ENCODE results near the gene CYP11A1.

Gene CYP11A1

GRCh38 chr15:74389241-74390048 is 22.0 kb upstream of the CYP11A1 start:
- no peak overlapping the region for H2AFZ ChIP-seq (ENCODE audit: low read depth, low read length)
- H3K4me3 ChIP-seq (ENCODE audit: low read length), result no peak overlapping the region
- peaks cover 30% of the 10 kb centered on the region for H3K27me3 ChIP-seq (ENCODE audit: insufficient read depth, low read length)
- H3K4me1 ChIP-seq (ENCODE audit: insufficient read depth, low read length), result peaks cover 2% of the 10 kb centered on the region
- no peaks in the 10 kb centered on the region for H3K36me3 ChIP-seq (ENCODE audit: insufficient read depth, low read length)
- no peaks in the 10 kb centered on the region for H3K9me3 ChIP-seq (ENCODE audit: low read length)

DNA sequence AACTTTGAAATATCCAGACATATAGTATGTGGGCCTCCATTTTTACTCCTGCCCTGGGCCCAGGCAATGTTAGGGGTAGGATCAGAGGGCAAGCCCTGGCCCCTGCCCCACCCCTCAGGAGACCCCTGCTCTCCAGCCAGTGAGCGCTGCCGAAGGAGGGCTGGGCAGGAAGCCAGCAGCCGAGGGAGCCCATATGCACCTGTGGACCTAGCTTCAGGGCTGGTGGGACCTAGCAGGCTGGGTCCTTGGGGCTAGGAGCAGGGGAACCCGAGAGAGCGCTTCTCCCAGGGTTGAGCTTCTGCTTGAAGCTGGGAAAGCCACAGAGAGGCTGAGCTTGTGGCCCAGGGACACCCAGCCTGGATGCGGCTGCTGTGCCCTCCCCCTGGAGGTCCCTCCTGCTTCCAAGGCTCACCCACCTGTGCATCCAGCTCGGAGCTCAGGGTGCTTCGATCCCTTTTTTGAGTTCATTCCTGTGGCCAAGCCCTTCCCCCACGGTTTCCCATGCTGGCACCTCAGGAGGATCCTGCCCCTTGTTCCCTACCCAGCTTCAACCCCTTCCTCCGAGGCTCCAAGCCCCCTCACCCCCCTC is 21.0 kb upstream of the CYP11A1 start:
- no peaks in the 10 kb centered on the region for H3K9me3 ChIP-seq (ENCODE audit: low read length)
- H3K4me1 ChIP-seq (ENCODE audit: insufficient read depth, low read length), result peaks cover 2% of the 10 kb centered on the region
- H3K4me3 ChIP-seq (ENCODE audit: low read length), result no peak overlapping the region
- H3K36me3 ChIP-seq (ENCODE audit: insufficient read depth, low read length), result no peaks in the 10 kb centered on the region
- H3K27me3 ChIP-seq (ENCODE audit: insufficient read depth, low read length), result peaks cover 26% of the 10 kb centered on the region
- no peak overlapping the region for H2AFZ ChIP-seq (ENCODE audit: low read depth, low read length)

GRCh38 chr15:74387621-74388362 is 20.3 kb upstream of the CYP11A1 start:
- Histone ChIP-seq H3K27me3 (ENCODE audit: insufficient read depth, low read length) (peaks cover 19% of the 10 kb centered on the region), H3K4me1 (ENCODE audit: insufficient read depth, low read length) (peaks cover 2% of the 10 kb centered on the region), H3K4me3 (ENCODE audit: low read length) (no peak overlapping the region), H3K9me3 (ENCODE audit: low read length) (no peaks in the 10 kb centered on the region), H2AFZ (ENCODE audit: low read depth, low read length) (no peak overlapping the region), H3K36me3 (ENCODE audit: insufficient read depth, low read length) (no peaks in the 10 kb centered on the region)

- no peaks in the 10 kb centered on the region for H3K9me3 ChIP-seq (ENCODE audit: low read length)
- H2AFZ ChIP-seq (ENCODE audit: low read depth, low read length), result no peak overlapping the region
- H3K4me1 ChIP-seq (ENCODE audit: insufficient read depth, low read length), result peaks cover 2% of the 10 kb centered on the region
- no peaks in the 10 kb centered on the region for H3K36me3 ChIP-seq (ENCODE audit: insufficient read depth, low read length)
- H3K27me3 ChIP-seq (ENCODE audit: insufficient read depth, low read length), result peaks cover 16% of the 10 kb centered on the region
- no peak overlapping the region for H3K4me3 ChIP-seq (ENCODE audit: low read length)
These were observed 19.7 kb upstream of the CYP11A1 start for GRCh38 chr15:74387141-74387541.

DNA sequence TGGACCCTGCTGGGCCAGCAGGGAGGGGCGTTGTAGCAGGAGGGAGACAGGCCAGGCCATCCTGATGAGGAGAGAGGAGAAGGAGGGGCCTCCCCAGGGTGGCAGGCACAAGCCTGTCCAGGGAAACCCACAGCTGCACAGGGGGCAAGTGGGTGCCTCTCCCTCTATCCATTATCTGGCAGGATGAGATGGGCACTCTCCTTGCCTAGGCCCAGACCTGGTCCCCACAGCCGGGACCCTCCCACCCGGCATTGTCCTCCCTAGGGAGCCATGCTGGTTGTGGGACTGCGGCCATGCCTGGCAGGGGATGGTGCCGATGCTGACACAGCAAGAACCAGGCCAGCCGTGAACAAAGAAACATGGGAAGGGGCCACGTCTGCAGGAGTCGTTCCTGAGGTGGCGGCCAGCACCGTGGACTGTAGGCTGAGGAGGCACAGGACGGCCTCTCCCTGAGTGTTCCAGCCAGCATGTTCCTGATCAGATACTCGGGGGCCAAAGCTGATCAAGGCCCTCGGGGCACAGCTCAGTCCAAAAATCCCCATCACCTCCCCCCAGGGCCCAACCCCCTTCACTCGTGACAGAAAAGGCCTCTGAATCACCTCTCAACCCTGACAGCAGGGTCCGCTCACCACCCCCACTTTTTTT is 19.2 kb upstream of the CYP11A1 start:
- no peaks in the 10 kb centered on the region for H3K9me3 ChIP-seq (ENCODE audit: low read length)
- H3K4me1 ChIP-seq (ENCODE audit: insufficient read depth, low read length), result peaks cover 2% of the 10 kb centered on the region
- peaks cover 15% of the 10 kb centered on the region for H3K27me3 ChIP-seq (ENCODE audit: insufficient read depth, low read length)
- H3K36me3 ChIP-seq (ENCODE audit: insufficient read depth, low read length), result no peaks in the 10 kb centered on the region
- H3K4me3 ChIP-seq (ENCODE audit: low read length), result no peak overlapping the region
- no peak overlapping the region for H2AFZ ChIP-seq (ENCODE audit: low read depth, low read length)

- peaks cover 10% of the 10 kb centered on the region for H3K27me3 ChIP-seq (ENCODE audit: insufficient read depth, low read length)
- H3K9me3 ChIP-seq (ENCODE audit: low read length), result no peaks in the 10 kb centered on the region
- H3K4me1 ChIP-seq (ENCODE audit: insufficient read depth, low read length), result peaks cover 2% of the 10 kb centered on the region
- H3K36me3 ChIP-seq (ENCODE audit: insufficient read depth, low read length), result no peaks in the 10 kb centered on the region
- H2AFZ ChIP-seq (ENCODE audit: low read depth, low read length), result no peak overlapping the region
- no peak overlapping the region for H3K4me3 ChIP-seq (ENCODE audit: low read length)
These were observed 18.3 kb upstream of the CYP11A1 start for GRCh38 chr15:74385733-74386132.

GRCh38 chr15:74384881-74385643 is 17.6 kb upstream of the CYP11A1 start:
- no peaks in the 10 kb centered on the region for H3K9me3 ChIP-seq (ENCODE audit: low read length)
- no peak overlapping the region for H2AFZ ChIP-seq (ENCODE audit: low read depth, low read length)
- no peaks in the 10 kb centered on the region for H3K36me3 ChIP-seq (ENCODE audit: insufficient read depth, low read length)
- peaks cover 2% of the 10 kb centered on the region for H3K4me1 ChIP-seq (ENCODE audit: insufficient read depth, low read length)
- no peak overlapping the region for H3K4me3 ChIP-seq (ENCODE audit: low read length)
- peaks cover 10% of the 10 kb centered on the region for H3K27me3 ChIP-seq (ENCODE audit: insufficient read depth, low read length)

DNA sequence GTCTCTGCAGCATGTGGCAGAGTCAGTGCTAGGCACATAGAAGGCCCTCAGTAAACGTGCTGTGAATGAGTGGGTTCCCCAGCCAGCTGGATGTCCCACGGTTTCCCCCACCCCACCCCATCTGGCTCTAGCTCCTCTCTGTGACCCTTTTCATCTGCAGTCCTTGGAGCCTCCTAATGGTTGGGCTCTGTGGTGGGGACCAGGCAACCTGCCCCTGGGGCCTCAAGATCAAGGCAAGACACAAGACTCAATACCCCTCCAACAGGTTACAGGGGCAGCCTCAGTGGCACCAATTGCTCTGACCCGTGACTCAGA is 17.1 kb upstream of the CYP11A1 start:
- H3K27me3 ChIP-seq (ENCODE audit: insufficient read depth, low read length), result peaks cover 10% of the 10 kb centered on the region
- H3K9me3 ChIP-seq (ENCODE audit: low read length), result no peaks in the 10 kb centered on the region
- peaks cover 2% of the 10 kb centered on the region for H3K4me1 ChIP-seq (ENCODE audit: insufficient read depth, low read length)
- no peaks in the 10 kb centered on the region for H3K36me3 ChIP-seq (ENCODE audit: insufficient read depth, low read length)
- no peak overlapping the region for H3K4me3 ChIP-seq (ENCODE audit: low read length)
- H2AFZ ChIP-seq (ENCODE audit: low read depth, low read length), result no peak overlapping the region

DNA sequence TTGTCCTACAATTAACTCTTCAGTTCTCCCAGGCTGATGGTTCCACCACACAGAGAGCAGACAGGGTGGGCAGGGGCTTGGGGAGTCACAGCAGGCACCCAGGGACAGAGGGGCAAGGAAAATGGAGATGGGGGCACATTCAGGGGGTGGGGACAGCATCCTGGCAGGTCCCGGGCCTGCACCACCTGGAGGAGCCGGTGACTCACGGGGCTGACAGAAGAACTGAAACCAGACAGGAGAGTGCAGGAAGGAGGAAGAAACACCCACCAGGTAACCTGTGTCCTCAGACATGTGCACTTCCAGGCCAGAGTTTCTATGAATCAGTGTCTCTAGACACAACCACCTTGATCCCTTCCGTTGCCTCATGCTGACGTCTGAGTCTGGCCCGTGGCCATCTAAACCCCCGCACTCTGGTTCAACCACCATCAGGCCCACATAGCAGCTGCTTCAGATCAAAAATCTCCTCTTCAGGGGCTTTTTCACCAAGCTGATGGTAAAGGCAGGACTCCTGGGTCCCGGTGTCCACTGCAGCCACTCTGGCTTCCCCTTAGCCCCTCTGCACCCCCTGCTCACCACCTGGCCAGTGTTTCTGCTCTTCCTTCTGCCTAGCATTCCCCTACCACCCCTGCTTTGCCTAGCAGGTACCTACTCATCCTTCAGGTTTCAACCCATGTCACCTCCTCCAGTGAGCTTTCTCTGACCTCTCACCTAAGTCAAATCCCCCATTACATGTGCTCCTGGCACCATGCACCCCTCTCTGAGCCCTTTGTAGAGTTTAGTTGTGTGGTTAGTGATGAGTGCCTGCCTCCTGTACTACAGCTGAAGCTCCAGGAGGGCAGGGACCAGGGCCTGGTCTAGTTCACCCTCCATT is 16.5 kb upstream of the CYP11A1 start:
- Histone ChIP-seq H3K4me1 (ENCODE audit: insufficient read depth, low read length) (peaks cover 2% of the 10 kb centered on the region), H2AFZ (ENCODE audit: low read depth, low read length) (no peak overlapping the region), H3K4me3 (ENCODE audit: low read length) (no peak overlapping the region), H3K36me3 (ENCODE audit: insufficient read depth, low read length) (no peaks in the 10 kb centered on the region), H3K9me3 (ENCODE audit: low read length) (no peaks in the 10 kb centered on the region), H3K27me3 (ENCODE audit: insufficient read depth, low read length) (peaks cover 13% of the 10 kb centered on the region)

- no peaks in the 10 kb centered on the region for H3K9me3 ChIP-seq (ENCODE audit: low read length)
- H3K36me3 ChIP-seq (ENCODE audit: insufficient read depth, low read length), result no peaks in the 10 kb centered on the region
- H3K4me1 ChIP-seq (ENCODE audit: insufficient read depth, low read length), result peaks cover 2% of the 10 kb centered on the region
- no peak overlapping the region for H2AFZ ChIP-seq (ENCODE audit: low read depth, low read length)
- H3K27me3 ChIP-seq (ENCODE audit: insufficient read depth, low read length), result peaks cover 11% of the 10 kb centered on the region
- no peak overlapping the region for H3K4me3 ChIP-seq (ENCODE audit: low read length)
These were observed 15.8 kb upstream of the CYP11A1 start for GRCh38 chr15:74383286-74383685.

DNA sequence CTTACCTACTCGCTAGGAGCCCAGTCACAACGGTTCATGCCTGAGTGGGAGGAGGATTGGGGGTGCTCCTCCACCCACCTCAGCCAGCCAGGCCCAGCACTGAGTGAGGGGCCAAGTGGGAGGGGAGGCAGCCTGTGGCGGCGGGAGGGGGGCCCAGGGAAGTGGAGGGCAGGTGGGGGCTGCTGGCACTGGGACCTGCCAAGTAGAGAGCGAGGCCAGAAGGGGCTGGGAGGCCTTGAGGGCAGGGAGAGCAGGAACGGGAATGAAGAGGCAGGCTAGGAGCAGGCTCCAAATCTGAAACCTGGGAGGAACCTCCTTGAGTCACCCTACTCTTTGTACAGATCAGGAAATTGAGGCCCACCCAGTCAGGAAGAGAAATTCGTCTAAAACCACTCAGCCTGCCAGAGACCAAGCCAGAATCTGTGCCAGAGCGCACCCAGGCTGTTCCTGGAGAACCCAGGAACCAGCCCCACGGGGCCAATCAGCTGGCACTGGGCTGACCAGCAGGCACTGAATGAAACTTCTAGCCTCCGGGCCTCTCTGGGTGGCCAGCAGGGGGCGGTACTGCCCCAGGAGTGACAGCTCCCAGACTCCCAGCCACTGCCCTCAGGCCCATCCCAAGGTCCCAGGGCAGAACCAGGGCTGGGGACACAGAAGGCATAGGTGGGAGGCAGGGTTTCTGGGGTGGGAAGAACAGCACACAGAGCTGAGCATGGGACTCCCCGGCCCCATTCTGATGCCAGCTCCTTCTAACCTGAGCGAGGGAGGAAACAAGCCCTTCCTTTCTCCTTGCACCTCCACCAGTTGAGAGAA is 14.8 kb upstream of the CYP11A1 start:
- H3K36me3 ChIP-seq (ENCODE audit: insufficient read depth, low read length), result no peaks in the 10 kb centered on the region

More for the DNA sequence above, 14.8 kb upstream of the CYP11A1 start:
- Histone ChIP-seq H3K4me3 (ENCODE audit: low read length) (no peak overlapping the region), H3K27me3 (ENCODE audit: insufficient read depth, low read length) (peaks cover 13% of the 10 kb centered on the region), H2AFZ (ENCODE audit: low read depth, low read length) (no peak overlapping the region), H3K9me3 (ENCODE audit: low read length) (no peaks in the 10 kb centered on the region), H3K4me1 (ENCODE audit: insufficient read depth, low read length) (peaks cover 2% of the 10 kb centered on the region)

Data from neuron (in vitro differentiated cells).